Activated naive CD4-positive, alpha-beta T cell treated with anti-CD3 and anti-CD28 coated beads for 36 hours (primary cell): ENCODE measurements around the gene C1QL1. TPM values are rescaled to one million over a fixed set of nuclear protein-coding genes. Genes with fewer than 3 reads are reported as not detected.
A peak's percentile ranks its signal among the peaks of the same experiment; 100 is the strongest.

Experiments used
- CTCF ChIA-PET: fragments of 350-600 bp; sonication (Branson Sonifier 250); formaldehyde crosslinking; loops from one replicate; lab custom pipeline; 2021; ENCODE audit warnings: antibody characterized with exemption; lab: Charles Lee
- DNase-seq: peaks from one replicate; pipeline ENCODE4 v3.0.0-alpha.2; 2020
- H3K27ac Mint-ChIP-seq: one replicate; pipeline ENCODE4 v1.8.0; 2021; ENCODE audit warnings: mild to moderate bottlenecking, mixed read lengths
- H3K27me3 Mint-ChIP-seq: one replicate; pipeline ENCODE4 v1.8.0; 2021; ENCODE audit warnings: low read depth, mixed read lengths
- H3K36me3 Mint-ChIP-seq: one replicate; pipeline ENCODE4 v1.8.0; 2021; ENCODE audit warnings: low read depth, mixed read lengths
- H3K4me1 Mint-ChIP-seq: one replicate; pipeline ENCODE4 v1.8.0; 2021; ENCODE audit warnings: low read depth, mixed read lengths
- H3K4me3 Mint-ChIP-seq: one replicate; pipeline ENCODE4 v1.8.0; 2021; ENCODE audit warnings: mild to moderate bottlenecking, moderate library complexity, mixed read lengths
- H3K9me3 Mint-ChIP-seq: one replicate; pipeline ENCODE4 v1.8.0; 2021; ENCODE audit warnings: mixed read lengths
- intact Hi-C: fragments of 100-400 bp; cut with micrococcal nuclease; formaldehyde crosslinking; loops from one replicate; pipeline ENCODE4 v1.15.1; 2023
- total RNA-seq, 2 experiments: library from RNA; stranded (reverse); gene quantifications; one replicate each; pipeline ENCODE4 v1.2.3, GENCODE V29; 2021

The C1QL1 gene
- total RNA-seq, 2 experiments from 2014 or later = 0.36 to 0.40 TPM

GRCh38 chr17:44932787-44933097 lies 35.4 kb downstream of the C1QL1 start:
- Mint-ChIP-seq H3K4me3 (no peak overlapping the region), H3K36me3 (peaks cover 43% of the 10 kb centered on the region), H3K4me1 (no peaks in the 10 kb centered on the region), H3K27ac (no peak overlapping the region), H3K27me3 (no peaks in the 10 kb centered on the region), H3K9me3 (no peaks in the 10 kb centered on the region)
- DNase-seq = no peak
- CTCF ChIA-PET = interaction anchor here (0.7 to 1.3 kb wide), 2 partner anchors 12 to 89 kb away, joined by 3 to 6 read pairs; no protein-coding TSS in a partner anchor
- intact Hi-C loops = no loop called here

GRCh38 chr17:44932096-44932786 lies 35.9 kb downstream of the C1QL1 start:
- DNase-seq = no peak
- H3K4me1 Mint-ChIP-seq = no peaks in the 10 kb centered on the region
- CTCF ChIA-PET = interaction anchor here (1.3 kb wide), 1 partner anchor 12 kb away, joined by 6 read pairs; no protein-coding TSS in a partner anchor
- no peaks in the 10 kb centered on the region for H3K27me3 Mint-ChIP-seq
- peaks cover 46% of the 10 kb centered on the region for H3K36me3 Mint-ChIP-seq
- intact Hi-C loops = no loop called here
- no peak overlapping the region for H3K4me3 Mint-ChIP-seq
- no peak overlapping the region for H3K27ac Mint-ChIP-seq
- H3K9me3 Mint-ChIP-seq = no peaks in the 10 kb centered on the region

- Mint-ChIP-seq H3K9me3 (no peaks in the 10 kb centered on the region), H3K27ac (no peak overlapping the region), H3K4me3 (no peak overlapping the region), H3K4me1 (no peaks in the 10 kb centered on the region), H3K27me3 (no peaks in the 10 kb centered on the region), H3K36me3 (peaks cover 47% of the 10 kb centered on the region)
- CTCF ChIA-PET = interaction anchor here (1.1 to 1.3 kb wide), 2 partner anchors 9 to 11 kb away, joined by 3 to 6 read pairs; no protein-coding TSS in a partner anchor
- DNase-seq = no peak
- intact Hi-C loops = no loop called here
Observed at GRCh38 chr17:44931376-44931775, 36.7 kb downstream of the C1QL1 start.

GRCh38 chr17:44930667-44931066 lies 37.4 kb downstream of the C1QL1 start:
- CTCF ChIA-PET = interaction anchor here (0.9 to 1.1 kb wide), 2 partner anchors 8 to 90 kb away, joined by 3 read pairs; no protein-coding TSS in a partner anchor
- Mint-ChIP-seq H3K27ac (no peak overlapping the region), H3K4me3 (no peak overlapping the region), H3K4me1 (no peaks in the 10 kb centered on the region), H3K9me3 (no peaks in the 10 kb centered on the region), H3K36me3 (peaks cover 49% of the 10 kb centered on the region), H3K27me3 (no peaks in the 10 kb centered on the region)
- DNase-seq = no peak
- intact Hi-C loops = no loop called here

- no peaks in the 10 kb centered on the region for H3K4me1 Mint-ChIP-seq
- H3K4me3 Mint-ChIP-seq = no peak overlapping the region
- H3K9me3 Mint-ChIP-seq = no peaks in the 10 kb centered on the region
- intact Hi-C loops = no loop called here
- CTCF ChIA-PET = no interaction called here
- peaks cover 45% of the 10 kb centered on the region for H3K36me3 Mint-ChIP-seq
- H3K27ac Mint-ChIP-seq = no peak overlapping the region
- DNase-seq = peak; percentile 2
- no peaks in the 10 kb centered on the region for H3K27me3 Mint-ChIP-seq
Observed at GRCh38 chr17:44928950-44929720, 39.0 kb downstream of the C1QL1 start.

- Mint-ChIP-seq H3K27ac (no peak overlapping the region), H3K9me3 (no peaks in the 10 kb centered on the region), H3K27me3 (peaks cover 4% of the 10 kb centered on the region), H3K4me1 (no peaks in the 10 kb centered on the region), H3K36me3 (peaks cover 40% of the 10 kb centered on the region), H3K4me3 (no peak overlapping the region)
- peak; percentile 2 for DNase-seq
- intact Hi-C loops = no loop called here
- CTCF ChIA-PET = no interaction called here
Observed at GRCh38 chr17:44928136-44928535, 40.0 kb downstream of the C1QL1 start.

GRCh38 chr17:44927696-44928095 lies 40.4 kb downstream of the C1QL1 start:
- CTCF ChIA-PET = no interaction called here
- Mint-ChIP-seq H3K27ac (no peak overlapping the region), H3K4me3 (no peak overlapping the region), H3K27me3 (peaks cover 6% of the 10 kb centered on the region), H3K36me3 (peaks cover 40% of the 10 kb centered on the region), H3K4me1 (no peaks in the 10 kb centered on the region), H3K9me3 (no peaks in the 10 kb centered on the region)
- intact Hi-C loops = no loop called here
- peak; percentile 5 for DNase-seq

GRCh38 chr17:44926821-44927525 lies 41.1 kb downstream of the C1QL1 start:
- Mint-ChIP-seq H3K9me3 (no peaks in the 10 kb centered on the region), H3K27ac (no peak overlapping the region), H3K4me3 (no peak overlapping the region), H3K4me1 (no peaks in the 10 kb centered on the region), H3K27me3 (peaks cover 6% of the 10 kb centered on the region), H3K36me3 (peaks cover 37% of the 10 kb centered on the region)
- intact Hi-C loops = no loop called here
- CTCF ChIA-PET = interaction anchor here (2.8 kb wide), 1 partner anchor 93 kb away, joined by 7 read pairs; no protein-coding TSS in a partner anchor
- DNase-seq = peak; percentile 3

GRCh38 chr17:44925731-44926697 lies 42.1 kb downstream of the C1QL1 start:
- Mint-ChIP-seq H3K27me3 (peaks cover 9% of the 10 kb centered on the region), H3K4me3 (no peak overlapping the region), H3K9me3 (no peaks in the 10 kb centered on the region), H3K36me3 (peaks cover 30% of the 10 kb centered on the region), H3K4me1 (no peaks in the 10 kb centered on the region), H3K27ac (no peak overlapping the region)
- intact Hi-C loops = no loop called here
- CTCF ChIA-PET = interaction anchor here (0.6 to 2.8 kb wide), 3 partner anchors 94 to 201 kb away, joined by 3 to 7 read pairs (median 3); no protein-coding TSS in a partner anchor
- DNase-seq = peak; percentile 3

- no peak overlapping the region for H3K4me3 Mint-ChIP-seq
- intact Hi-C loops = no loop called here
Observed at GRCh38 chr17:44924107-44924544, 44.0 kb downstream of the C1QL1 start.

GRCh38 chr17:44922746-44923470 lies 45.2 kb downstream of the C1QL1 start:
- DNase-seq = no peak
- no peaks in the 10 kb centered on the region for H3K9me3 Mint-ChIP-seq
- H3K36me3 Mint-ChIP-seq = peaks cover 14% of the 10 kb centered on the region
- CTCF ChIA-PET = interaction anchor here (1.4 to 5.3 kb wide), 2 partner anchors 8 to 98 kb away, joined by 3 to 60 read pairs; no protein-coding TSS in a partner anchor
- intact Hi-C loops = no loop called here
- peaks cover 18% of the 10 kb centered on the region for H3K27me3 Mint-ChIP-seq
- no peak overlapping the region for H3K4me3 Mint-ChIP-seq
- H3K4me1 Mint-ChIP-seq = no peaks in the 10 kb centered on the region
- H3K27ac Mint-ChIP-seq = no peak overlapping the region

More at GRCh38 chr17:44924107-44924544, 44.0 kb downstream of the C1QL1 start:
- peaks cover 18% of the 10 kb centered on the region for H3K27me3 Mint-ChIP-seq
- DNase-seq = no peak
- H3K27ac Mint-ChIP-seq = no peak overlapping the region
- H3K4me1 Mint-ChIP-seq = no peaks in the 10 kb centered on the region
- CTCF ChIA-PET = interaction anchor here (2.8 kb wide), 1 partner anchor 95 kb away, joined by 7 read pairs; no protein-coding TSS in a partner anchor
- H3K9me3 Mint-ChIP-seq = no peaks in the 10 kb centered on the region
- H3K36me3 Mint-ChIP-seq = peaks cover 23% of the 10 kb centered on the region
